ENCODE measurements around the gene ZNF224.
"Not testable (repeated sequence)": the region's sequence is repeated elsewhere in the genome, so short reads cannot be mapped to it uniquely, and the experiment has no call there.

Gene ZNF224

DNA sequence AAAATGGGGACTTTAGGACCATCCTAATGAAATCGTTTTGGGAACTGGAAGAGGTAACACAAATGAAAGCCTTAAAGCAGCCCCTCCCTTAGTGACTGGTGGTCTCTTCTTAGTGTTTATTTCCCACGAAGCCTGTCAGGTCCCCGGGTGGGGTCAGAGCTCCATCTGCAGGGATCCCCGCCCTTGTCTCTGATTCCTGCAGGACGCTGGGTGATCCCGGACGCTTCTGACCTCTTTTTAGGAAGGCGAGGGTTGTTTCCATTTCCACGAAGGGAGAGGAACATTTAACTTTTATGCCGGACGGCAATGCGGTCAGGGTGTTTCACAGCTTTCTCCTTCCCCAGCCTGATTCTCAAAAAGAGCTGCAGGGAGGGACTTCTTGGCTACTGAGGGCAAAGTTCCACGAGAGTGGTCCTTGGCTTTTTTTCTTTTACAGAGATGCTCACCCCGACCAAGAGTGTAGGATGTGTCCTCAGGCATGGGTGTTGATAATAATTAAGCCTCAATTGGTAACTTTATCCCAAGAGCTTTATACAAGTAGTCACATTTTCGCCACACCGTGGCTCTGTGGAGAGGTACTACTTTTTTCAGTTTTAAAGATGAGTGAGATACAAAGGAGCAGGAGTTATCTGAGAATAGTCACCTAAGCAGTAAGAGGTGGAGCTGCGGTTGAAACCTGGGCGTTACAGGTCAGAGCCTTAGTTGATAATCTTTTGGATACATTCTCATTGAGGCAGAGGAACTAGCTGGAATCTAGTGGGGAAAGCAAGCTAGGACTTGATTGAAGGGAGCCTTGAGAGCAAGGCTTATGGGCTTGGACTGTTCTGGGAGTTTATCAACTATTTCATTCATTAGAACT, 21.4 kb upstream of the ZNF224 start:
- H3K27me3 ChIP-seq (ENCODE audit: control insufficient read depth in 1 of 2, insufficient read depth in 2 of 2, low read length in 2 of 2) = no peaks in the 10 kb centered on the region
- H3K36me3 ChIP-seq (ENCODE audit: control insufficient read depth in 2 of 2, insufficient read depth in 2 of 2, low read length in 2 of 2) = peaks cover 3 to 5% of the 10 kb centered on the region in 2 donors
- peaks cover 7% of the 10 kb centered on the region for H3K4me1 ChIP-seq (ENCODE audit: control insufficient read depth, insufficient read depth, low read length)
- peaks cover 0 to 2% of the 10 kb centered on the region in 2 donors for H3K9me3 ChIP-seq (ENCODE audit: control insufficient read depth in 2 of 2, low read length in 2 of 2)
- H3K27ac ChIP-seq (ENCODE audit: low read length) = no peak overlapping the region
- H3K4me3 ChIP-seq (ENCODE audit: low read length in 2 of 2) = peak overlapping the region; percentile 58 to 96
- peak overlapping the region; percentile 59 to 74 for H3K9ac ChIP-seq (ENCODE audit: low read length in 2 of 2)

DNA sequence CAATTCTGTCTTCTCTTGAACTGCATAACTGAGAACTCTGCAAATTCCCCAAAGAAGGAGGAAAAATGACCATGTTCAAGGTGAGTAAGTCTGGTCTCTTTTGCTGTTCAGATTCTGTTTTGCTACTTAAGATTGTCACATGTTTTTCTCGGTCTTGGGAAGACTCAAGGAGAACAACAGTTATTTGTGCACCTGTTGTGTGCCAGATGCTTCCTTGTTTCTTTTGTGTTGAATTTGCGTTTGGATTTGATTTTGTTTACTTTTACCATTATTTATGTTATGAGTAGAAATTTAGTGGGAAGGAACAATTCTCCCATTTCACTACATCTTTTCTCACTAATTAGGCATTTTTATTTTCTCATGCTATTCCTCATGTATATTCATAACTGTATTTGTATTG, 17.8 kb upstream of the ZNF224 start:
- H3K9ac ChIP-seq (ENCODE audit: low read length in 2 of 2) = no peak overlapping the region
- H3K4me1 ChIP-seq (ENCODE audit: control insufficient read depth, insufficient read depth, low read length) = peaks cover 7% of the 10 kb centered on the region
- H3K27ac ChIP-seq (ENCODE audit: low read length) = no peak overlapping the region
- peaks cover 8 to 16% of the 10 kb centered on the region in 2 donors for H3K36me3 ChIP-seq (ENCODE audit: control insufficient read depth in 2 of 2, insufficient read depth in 2 of 2, low read length in 2 of 2)
- H3K9me3 ChIP-seq (ENCODE audit: control insufficient read depth in 2 of 2, low read length in 2 of 2) = no peaks in the 10 kb centered on the region
- H3K4me3 ChIP-seq (ENCODE audit: low read length in 2 of 2) = no peak overlapping the region
- no peaks in the 10 kb centered on the region for H3K27me3 ChIP-seq (ENCODE audit: control insufficient read depth in 1 of 2, insufficient read depth in 2 of 2, low read length in 2 of 2)

DNA sequence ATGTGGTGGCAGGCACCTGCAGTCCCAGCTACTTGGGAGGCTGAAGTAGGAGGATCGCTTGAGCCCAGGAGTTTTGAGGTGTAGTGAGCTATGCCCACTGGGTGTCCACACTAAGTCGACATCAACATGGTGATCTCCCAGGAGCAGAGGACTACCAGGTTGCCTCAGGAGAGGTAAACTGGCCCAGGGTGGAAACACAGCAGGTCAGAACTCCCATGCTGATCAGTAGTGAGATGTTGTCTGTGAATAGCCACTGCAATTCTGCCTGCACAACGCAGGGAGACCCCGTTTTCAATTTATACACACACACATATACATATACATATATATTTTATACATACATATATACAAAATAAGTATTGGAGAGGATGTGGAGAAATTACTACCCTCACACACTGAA, 2.1 kb upstream of the ZNF224 start:
- Histone ChIP-seq H3K4me1 (ENCODE audit: control insufficient read depth, insufficient read depth, low read length) (no peaks in the 10 kb centered on the region), H3K9me3 (ENCODE audit: control insufficient read depth in 2 of 2, low read length in 2 of 2) (no peaks in the 10 kb centered on the region), H3K27me3 (ENCODE audit: control insufficient read depth in 1 of 2, insufficient read depth in 2 of 2, low read length in 2 of 2) (no peaks in the 10 kb centered on the region), H3K4me3 (ENCODE audit: low read length in 2 of 2) (no peak overlapping the region), H3K9ac (ENCODE audit: low read length in 2 of 2) (no peak overlapping the region), H3K36me3 (ENCODE audit: control insufficient read depth in 2 of 2, insufficient read depth in 2 of 2, low read length in 2 of 2) (peaks cover 0 to 4% of the 10 kb centered on the region in 2 donors), H3K27ac (ENCODE audit: low read length) (no peak overlapping the region)

DNA sequence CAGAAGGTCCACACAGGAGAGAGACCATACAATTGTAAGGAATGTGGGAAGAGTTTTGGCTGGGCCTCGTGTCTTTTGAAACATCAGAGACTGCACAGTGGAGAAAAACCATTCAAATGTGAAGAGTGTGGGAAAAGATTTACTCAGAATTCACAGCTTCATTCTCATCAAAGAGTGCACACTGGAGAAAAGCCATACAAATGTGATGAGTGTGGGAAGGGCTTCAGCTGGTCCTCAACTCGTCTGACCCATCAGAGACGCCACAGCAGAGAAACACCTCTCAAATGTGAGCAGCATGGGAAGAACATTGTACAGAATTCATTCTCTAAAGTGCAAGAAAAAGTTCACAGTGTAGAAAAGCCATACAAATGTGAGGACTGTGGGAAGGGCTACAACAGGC, 13.6 kb downstream of the ZNF224 start:
- Histone ChIP-seq H3K27ac (ENCODE audit: low read length) (no peak overlapping the region), H3K9me3 (ENCODE audit: control insufficient read depth in 2 of 2, low read length in 2 of 2) (peaks cover 25 to 27% of the 10 kb centered on the region in 2 donors), H3K36me3 (ENCODE audit: control insufficient read depth in 2 of 2, insufficient read depth in 2 of 2, low read length in 2 of 2) (peaks cover 25 to 36% of the 10 kb centered on the region in 2 donors), H3K27me3 (ENCODE audit: control insufficient read depth in 1 of 2, insufficient read depth in 2 of 2, low read length in 2 of 2) (no peaks in the 10 kb centered on the region), H3K4me3 (ENCODE audit: low read length in 2 of 2) (no peak overlapping the region), H3K4me1 (ENCODE audit: control insufficient read depth, insufficient read depth, low read length) (peaks cover 5% of the 10 kb centered on the region), H3K9ac (ENCODE audit: low read length in 2 of 2) (no peak overlapping the region)

DNA sequence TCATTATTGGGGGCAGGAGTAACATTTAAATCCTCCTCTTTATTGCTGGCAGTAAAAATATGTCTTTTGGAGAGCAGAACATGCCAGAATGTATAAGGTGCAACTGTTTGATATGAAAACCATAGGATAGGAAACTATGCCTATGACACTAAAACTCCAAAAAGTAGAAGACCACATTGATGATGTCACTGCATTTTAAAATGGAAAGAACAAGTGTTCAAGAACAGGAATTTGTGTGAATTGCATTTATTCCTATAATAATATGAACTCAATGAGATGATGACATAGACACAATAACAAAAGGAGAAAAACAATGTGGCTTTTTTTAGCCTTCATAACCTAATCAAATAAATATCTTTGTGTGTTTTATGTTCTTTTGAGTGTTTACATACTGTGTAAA, 15.3 kb downstream of the ZNF224 start:
- Histone ChIP-seq H3K4me3 (ENCODE audit: low read length in 2 of 2) (no peak overlapping the region), H3K4me1 (ENCODE audit: control insufficient read depth, insufficient read depth, low read length) (peaks cover 12% of the 10 kb centered on the region), H3K27ac (ENCODE audit: low read length) (no peak overlapping the region), H3K36me3 (ENCODE audit: control insufficient read depth in 2 of 2, insufficient read depth in 2 of 2, low read length in 2 of 2) (peaks cover 17 to 21% of the 10 kb centered on the region in 2 donors), H3K9me3 (ENCODE audit: control insufficient read depth in 2 of 2, low read length in 2 of 2) (peaks cover 25 to 27% of the 10 kb centered on the region in 2 donors), H3K27me3 (ENCODE audit: control insufficient read depth in 1 of 2, insufficient read depth in 2 of 2, low read length in 2 of 2) (no peaks in the 10 kb centered on the region), H3K9ac (ENCODE audit: low read length in 2 of 2) (no peak overlapping the region)

DNA sequence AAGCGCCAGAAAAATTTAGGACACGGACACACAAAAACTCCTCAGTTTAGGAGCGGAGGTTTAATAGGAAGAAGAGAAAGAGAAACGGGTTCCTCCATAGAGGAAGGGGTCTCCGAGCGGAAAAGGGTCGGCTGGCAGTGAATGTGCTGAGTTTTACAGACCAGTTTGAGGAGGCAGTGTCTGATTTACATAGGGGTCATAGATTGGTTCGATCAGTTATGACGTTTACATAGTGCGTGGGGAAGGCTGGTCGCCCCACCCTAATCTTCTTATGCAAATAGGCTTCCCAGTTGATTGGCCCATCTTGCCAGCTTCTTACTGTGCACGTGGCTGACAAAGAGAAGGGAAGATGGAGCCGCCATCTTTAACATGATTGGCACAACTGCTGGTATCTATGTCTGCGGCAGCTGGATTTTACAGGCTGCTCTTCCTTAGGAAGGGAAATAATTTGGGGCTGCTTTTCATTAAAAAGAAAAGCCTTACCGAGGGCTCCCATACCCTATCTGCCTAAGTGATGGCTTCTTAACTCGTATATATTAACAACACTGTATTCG, 17.8 kb downstream of the ZNF224 start:
- no peaks in the 10 kb centered on the region for H3K27me3 ChIP-seq (ENCODE audit: control insufficient read depth in 1 of 2, insufficient read depth in 2 of 2, low read length in 2 of 2)
- H3K36me3 ChIP-seq (ENCODE audit: control insufficient read depth in 2 of 2, insufficient read depth in 2 of 2, low read length in 2 of 2) = peaks cover 11 to 18% of the 10 kb centered on the region in 2 donors
- H3K27ac ChIP-seq (ENCODE audit: low read length) = no peak overlapping the region
- peaks cover 12% of the 10 kb centered on the region for H3K4me1 ChIP-seq (ENCODE audit: control insufficient read depth, insufficient read depth, low read length)
- peak overlapping the region; percentile 65 to 89 for H3K4me3 ChIP-seq (ENCODE audit: low read length in 2 of 2)
- peaks cover 17 to 21% of the 10 kb centered on the region in 2 donors for H3K9me3 ChIP-seq (ENCODE audit: control insufficient read depth in 2 of 2, low read length in 2 of 2)
- no peak overlapping the region for H3K9ac ChIP-seq (ENCODE audit: low read length in 2 of 2)

DNA sequence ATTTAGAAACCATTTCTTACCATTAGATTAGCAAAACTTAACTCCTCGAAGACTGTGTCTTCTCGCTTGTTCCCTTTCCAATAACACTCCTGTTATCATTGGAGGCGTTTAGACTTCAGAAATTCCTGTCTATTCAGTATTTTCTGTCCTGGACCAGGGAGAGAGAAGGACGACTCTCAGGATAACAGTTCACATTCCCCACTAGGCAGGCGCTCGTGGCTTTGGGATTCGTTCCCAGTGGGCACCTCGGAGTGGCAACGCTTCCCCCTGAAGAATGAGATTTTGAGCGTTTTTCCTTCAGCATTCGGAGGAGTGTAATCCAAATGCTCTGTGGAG, 18.6 kb downstream of the ZNF224 start:
- H3K36me3 ChIP-seq (ENCODE audit: control insufficient read depth in 2 of 2, insufficient read depth in 2 of 2, low read length in 2 of 2) = peaks cover 9 to 14% of the 10 kb centered on the region in 2 donors
- H3K9me3 ChIP-seq (ENCODE audit: control insufficient read depth in 2 of 2, low read length in 2 of 2) = peaks cover 10 to 13% of the 10 kb centered on the region in 2 donors
- peak overlapping the region; percentile 65 to 89 for H3K4me3 ChIP-seq (ENCODE audit: low read length in 2 of 2)
- peak overlapping the region; percentile 69 to 92 for H3K9ac ChIP-seq (ENCODE audit: low read length in 2 of 2)
- H3K27ac ChIP-seq (ENCODE audit: low read length) = no peak overlapping the region
- peaks cover 12% of the 10 kb centered on the region for H3K4me1 ChIP-seq (ENCODE audit: control insufficient read depth, insufficient read depth, low read length)
- no peaks in the 10 kb centered on the region for H3K27me3 ChIP-seq (ENCODE audit: control insufficient read depth in 1 of 2, insufficient read depth in 2 of 2, low read length in 2 of 2)

DNA sequence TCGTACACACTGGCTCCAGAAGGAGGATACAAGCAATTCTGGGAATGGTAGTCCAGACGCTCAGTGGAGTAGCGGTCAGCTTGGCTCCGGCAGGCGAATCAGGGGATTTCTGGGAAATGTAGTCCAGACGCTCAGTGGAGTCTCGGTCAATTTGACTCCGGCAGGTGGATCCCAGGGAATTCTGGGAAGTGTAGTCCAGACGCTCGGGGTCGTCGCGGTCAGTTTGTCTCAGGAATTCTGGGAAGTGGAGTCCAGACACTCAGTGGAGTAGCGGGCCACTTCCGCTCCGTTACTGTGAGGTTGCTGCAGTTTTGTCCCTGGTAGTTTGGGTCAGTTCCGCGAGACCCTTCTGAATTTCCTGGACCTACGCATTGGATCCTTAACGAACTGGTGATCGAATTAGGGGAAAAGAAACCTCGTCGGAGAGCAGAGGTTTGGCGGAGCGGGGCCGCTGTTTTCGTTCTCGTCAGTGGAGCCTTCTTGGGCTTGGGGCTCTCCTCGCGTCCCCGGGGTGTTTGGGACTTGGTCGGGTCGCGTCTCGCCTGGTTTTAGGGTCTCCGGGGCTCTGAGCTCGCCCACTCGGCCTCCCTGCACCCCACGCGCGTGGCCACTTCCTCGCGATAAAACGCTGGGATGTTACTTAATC, 19.1 kb downstream of the ZNF224 start, which contains the start of gene ZNF225:
Gene ZNF225, plus strand, starts transcription at position 262 of the 646 bp plus-strand sequence. CDS start 2,429 bp downstream, outside the sequence.
- H3K4me3 ChIP-seq (ENCODE audit: low read length in 2 of 2) = peak within 1 kb of the TSS; percentile 85 to 89
- H3K9me3 ChIP-seq (ENCODE audit: control insufficient read depth in 2 of 2, low read length in 2 of 2) = peaks cover 7 to 8% of the 10 kb centered on the region in 2 donors
- H3K27ac ChIP-seq (ENCODE audit: low read length) = peak within 1 kb of the TSS; percentile 77
- peaks cover 13% of the 10 kb centered on the region in 2 donors for H3K36me3 ChIP-seq (ENCODE audit: control insufficient read depth in 2 of 2, insufficient read depth in 2 of 2, low read length in 2 of 2)
- H3K9ac ChIP-seq (ENCODE audit: low read length in 2 of 2) = peak within 1 kb of the TSS; percentile 87 to 92
- H3K4me1 ChIP-seq (ENCODE audit: control insufficient read depth, insufficient read depth, low read length) = peaks cover 12% of the 10 kb centered on the region
- no peaks in the 10 kb centered on the region for H3K27me3 ChIP-seq (ENCODE audit: control insufficient read depth in 1 of 2, insufficient read depth in 2 of 2, low read length in 2 of 2)

DNA sequence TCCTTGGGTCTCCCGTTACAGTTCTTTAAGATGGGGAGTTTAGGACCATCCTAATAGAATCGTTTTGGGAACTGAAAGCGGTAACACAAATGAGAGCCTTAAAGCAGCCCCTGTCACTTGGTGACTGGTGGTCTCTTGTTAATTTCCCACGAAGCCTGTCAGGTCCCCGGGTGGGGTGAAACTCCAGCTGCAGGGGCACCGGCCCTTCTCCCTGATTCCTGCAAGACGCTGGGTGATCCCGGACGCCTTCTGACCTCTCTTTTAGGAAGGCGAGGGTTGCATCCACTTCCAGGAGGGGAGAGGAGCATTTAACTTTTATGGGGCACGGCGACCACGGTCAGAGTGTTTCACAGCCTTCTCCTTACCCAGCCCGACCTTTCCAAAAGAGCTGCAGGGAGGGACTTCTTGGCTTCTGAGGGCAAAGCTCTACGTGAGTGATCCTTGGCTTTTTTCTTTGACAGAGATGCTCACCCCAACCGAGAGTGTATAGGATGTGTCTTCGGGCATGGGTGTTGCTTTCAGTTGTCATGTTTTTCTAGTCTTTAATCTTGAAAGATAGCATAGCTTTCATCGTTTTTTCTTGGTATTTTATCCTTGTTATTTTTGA, 19.7 kb downstream of the ZNF224 start:
- H3K27me3 ChIP-seq (ENCODE audit: control insufficient read depth in 1 of 2, insufficient read depth in 2 of 2, low read length in 2 of 2) = no peaks in the 10 kb centered on the region
- H3K4me1 ChIP-seq (ENCODE audit: control insufficient read depth, insufficient read depth, low read length) = peaks cover 12% of the 10 kb centered on the region
- H3K9ac ChIP-seq (ENCODE audit: low read length in 2 of 2) = peak overlapping the region; percentile 87 to 92
- peak overlapping the region; percentile 85 to 89 for H3K4me3 ChIP-seq (ENCODE audit: low read length in 2 of 2)
- H3K36me3 ChIP-seq (ENCODE audit: control insufficient read depth in 2 of 2, insufficient read depth in 2 of 2, low read length in 2 of 2) = peaks cover 17% of the 10 kb centered on the region in 2 donors
- H3K9me3 ChIP-seq (ENCODE audit: control insufficient read depth in 2 of 2, low read length in 2 of 2) = peaks cover 7 to 8% of the 10 kb centered on the region in 2 donors
- H3K27ac ChIP-seq (ENCODE audit: low read length) = peak overlapping the region; percentile 77

DNA sequence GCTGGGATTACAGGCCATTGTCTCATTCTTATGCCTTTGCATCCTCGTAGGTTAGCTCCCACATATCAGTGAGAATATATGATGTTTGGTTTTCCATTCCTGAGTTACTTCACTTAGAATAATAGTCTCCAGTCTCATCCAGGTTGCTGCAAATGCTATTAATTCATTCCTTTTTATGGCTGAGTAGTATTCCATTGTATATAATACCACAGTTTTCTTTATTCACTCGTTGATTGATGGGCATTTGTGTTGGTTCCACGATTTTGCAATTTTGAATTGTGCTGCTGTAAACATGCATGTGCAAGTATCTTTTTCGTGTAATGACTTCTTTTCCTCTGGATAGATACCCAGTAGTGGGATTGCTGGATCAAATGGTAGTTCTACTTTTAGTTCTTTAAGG, 27.0 kb downstream of the ZNF224 start:
- peaks cover 34 to 61% of the 10 kb centered on the region in 2 donors for H3K36me3 ChIP-seq (ENCODE audit: control insufficient read depth in 2 of 2, insufficient read depth in 2 of 2, low read length in 2 of 2)
- H3K9me3 ChIP-seq (ENCODE audit: control insufficient read depth in 2 of 2, low read length in 2 of 2); H3K4me1 ChIP-seq (ENCODE audit: control insufficient read depth, insufficient read depth, low read length); H3K4me3 ChIP-seq (ENCODE audit: low read length in 2 of 2); H3K27me3 ChIP-seq (ENCODE audit: control insufficient read depth in 1 of 2, insufficient read depth in 2 of 2, low read length in 2 of 2); H3K9ac ChIP-seq (ENCODE audit: low read length in 2 of 2); H3K27ac ChIP-seq (ENCODE audit: low read length): not testable (repeated sequence)

Data from stomach smooth muscle (tissue), 2 donors.